ENCODE measurements around the gene RAMP3. TPM values are rescaled to one million over a fixed set of nuclear protein-coding genes. Genes with fewer than 3 reads are reported as not detected.

RAMP3 gene
- total RNA-seq, 1 donor from 2014 or later = not detected

DNA sequence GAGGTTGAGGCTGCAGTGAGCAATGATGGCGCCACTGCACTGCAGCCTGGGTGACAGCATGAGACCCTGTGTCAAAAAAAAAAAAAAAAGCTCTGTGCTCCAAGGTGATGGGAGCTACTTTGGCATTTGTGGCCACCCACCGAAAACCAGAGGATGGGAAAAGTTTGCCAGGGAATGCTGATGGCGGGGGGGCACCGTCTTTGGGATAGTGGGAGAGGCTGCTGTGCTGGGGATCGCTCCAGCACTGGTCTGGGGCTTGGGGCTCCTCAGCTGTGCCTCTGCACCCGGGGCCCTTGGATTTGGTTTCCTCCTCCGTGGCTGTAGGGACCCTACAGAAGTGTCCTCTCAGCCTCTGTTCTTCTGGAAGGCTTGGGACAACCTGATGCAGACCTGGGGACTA lies 11.7 kb upstream of the RAMP3 start:
- TF ChIP-seq, protein P1, sequence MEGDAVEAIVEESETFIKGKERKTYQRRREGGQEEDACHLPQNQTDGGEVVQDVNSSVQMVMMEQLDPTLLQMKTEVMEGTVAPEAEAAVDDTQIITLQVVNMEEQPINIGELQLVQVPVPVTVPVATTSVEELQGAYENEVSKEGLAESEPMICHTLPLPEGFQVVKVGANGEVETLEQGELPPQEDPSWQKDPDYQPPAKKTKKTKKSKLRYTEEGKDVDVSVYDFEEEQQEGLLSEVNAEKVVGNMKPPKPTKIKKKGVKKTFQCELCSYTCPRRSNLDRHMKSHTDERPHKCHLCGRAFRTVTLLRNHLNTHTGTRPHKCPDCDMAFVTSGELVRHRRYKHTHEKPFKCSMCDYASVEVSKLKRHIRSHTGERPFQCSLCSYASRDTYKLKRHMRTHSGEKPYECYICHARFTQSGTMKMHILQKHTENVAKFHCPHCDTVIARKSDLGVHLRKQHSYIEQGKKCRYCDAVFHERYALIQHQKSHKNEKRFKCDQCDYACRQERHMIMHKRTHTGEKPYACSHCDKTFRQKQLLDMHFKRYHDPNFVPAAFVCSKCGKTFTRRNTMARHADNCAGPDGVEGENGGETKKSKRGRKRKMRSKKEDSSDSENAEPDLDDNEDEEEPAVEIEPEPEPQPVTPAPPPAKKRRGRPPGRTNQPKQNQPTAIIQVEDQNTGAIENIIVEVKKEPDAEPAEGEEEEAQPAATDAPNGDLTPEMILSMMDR (IDR thresholded peaks at IDR 0.05; ENCODE audit: partially characterized antibody, unreplicated experiment) = no peak
- no peaks in the 10 kb centered on the region for H3K9me3 Mint-ChIP-seq (ENCODE audit: unreplicated experiment)
- no peaks in the 10 kb centered on the region for H3K36me3 Mint-ChIP-seq (ENCODE audit: unreplicated experiment)
- peaks cover 5% of the 10 kb centered on the region for H3K27me3 Mint-ChIP-seq (ENCODE audit: unreplicated experiment)
- H3K4me1 Mint-ChIP-seq (ENCODE audit: low read depth, unreplicated experiment) = peaks cover 2% of the 10 kb centered on the region
- H3K4me3 Mint-ChIP-seq (ENCODE audit: unreplicated experiment) = no peak overlapping the region
- no peak for DNase-seq
- no peak overlapping the region for H3K27ac Mint-ChIP-seq (ENCODE audit: unreplicated experiment)

GRCh38 chr7:45146531-45147379 lies 10.8 kb upstream of the RAMP3 start:
- no peaks in the 10 kb centered on the region for H3K9me3 Mint-ChIP-seq (ENCODE audit: unreplicated experiment)
- DNase-seq = no peak
- no peaks in the 10 kb centered on the region for H3K36me3 Mint-ChIP-seq (ENCODE audit: unreplicated experiment)
- H3K4me1 Mint-ChIP-seq (ENCODE audit: low read depth, unreplicated experiment) = peaks cover 2% of the 10 kb centered on the region
- no peak overlapping the region for H3K4me3 Mint-ChIP-seq (ENCODE audit: unreplicated experiment)
- H3K27ac Mint-ChIP-seq (ENCODE audit: unreplicated experiment) = no peak overlapping the region
- H3K27me3 Mint-ChIP-seq (ENCODE audit: unreplicated experiment) = peaks cover 5% of the 10 kb centered on the region
- TF ChIP-seq, protein P1 (IDR thresholded peaks at IDR 0.05; ENCODE audit: partially characterized antibody, unreplicated experiment) = no peak

DNA sequence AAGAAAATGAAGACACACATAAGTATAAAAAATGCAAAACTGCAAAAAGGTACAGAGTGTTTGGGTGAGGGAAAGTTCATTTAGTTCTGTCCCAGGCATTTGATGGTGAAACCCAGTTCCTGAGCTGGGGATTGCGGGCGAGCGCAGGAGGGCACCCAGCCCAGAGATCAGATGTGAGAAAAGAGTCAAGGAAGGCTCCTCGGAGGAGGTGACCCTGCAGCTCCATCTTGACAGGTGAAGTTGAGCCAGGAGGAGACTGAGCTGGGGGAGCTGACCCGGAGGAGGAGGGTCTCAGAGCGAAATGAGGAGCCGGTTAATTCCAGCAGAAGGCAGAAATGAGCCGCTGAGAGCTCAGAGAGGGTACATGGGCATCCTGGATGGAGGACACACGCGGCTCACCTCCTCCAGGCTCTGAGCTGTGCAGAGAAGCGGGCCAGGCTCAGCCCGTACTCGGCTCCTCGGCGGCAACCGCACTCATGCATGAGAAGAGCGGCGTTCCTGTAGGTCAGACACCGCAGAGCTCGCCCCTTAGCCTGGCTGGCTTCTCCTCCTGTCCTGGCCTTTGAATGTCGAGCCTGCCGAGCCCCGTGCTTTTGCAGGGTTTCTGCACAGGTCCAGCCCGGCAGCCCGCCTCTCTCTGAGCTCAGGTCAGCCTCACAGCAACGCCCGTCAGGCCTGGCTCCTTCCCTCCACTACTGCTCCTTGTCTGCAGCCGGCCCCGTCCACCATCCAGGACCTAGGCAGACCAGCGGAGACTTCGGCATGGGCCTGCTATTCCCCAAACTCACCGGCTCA lies 9.5 kb upstream of the RAMP3 start:
- no peak overlapping the region for H3K4me3 Mint-ChIP-seq (ENCODE audit: unreplicated experiment)

GRCh38 chr7:45148653-45148973 lies 9.0 kb upstream of the RAMP3 start:
- no peaks in the 10 kb centered on the region for H3K36me3 Mint-ChIP-seq (ENCODE audit: unreplicated experiment)
- H3K4me3 Mint-ChIP-seq (ENCODE audit: unreplicated experiment) = no peak overlapping the region
- H3K27me3 Mint-ChIP-seq (ENCODE audit: unreplicated experiment) = peaks cover 7% of the 10 kb centered on the region
- H3K9me3 Mint-ChIP-seq (ENCODE audit: unreplicated experiment) = no peaks in the 10 kb centered on the region
- H3K4me1 Mint-ChIP-seq (ENCODE audit: low read depth, unreplicated experiment) = peaks cover 2% of the 10 kb centered on the region
- no peak for DNase-seq
- TF ChIP-seq, protein P1 (IDR thresholded peaks at IDR 0.05; ENCODE audit: partially characterized antibody, unreplicated experiment) = no peak
- H3K27ac Mint-ChIP-seq (ENCODE audit: unreplicated experiment) = no peak overlapping the region

More for the DNA sequence above, 9.5 kb upstream of the RAMP3 start:
- no peaks in the 10 kb centered on the region for H3K36me3 Mint-ChIP-seq (ENCODE audit: unreplicated experiment)
- peaks cover 2% of the 10 kb centered on the region for H3K4me1 Mint-ChIP-seq (ENCODE audit: low read depth, unreplicated experiment)
- TF ChIP-seq, protein P1 (IDR thresholded peaks at IDR 0.05; ENCODE audit: partially characterized antibody, unreplicated experiment) = no peak
- H3K9me3 Mint-ChIP-seq (ENCODE audit: unreplicated experiment) = no peaks in the 10 kb centered on the region
- DNase-seq = no peak
- H3K27me3 Mint-ChIP-seq (ENCODE audit: unreplicated experiment) = peaks cover 5% of the 10 kb centered on the region
- no peak overlapping the region for H3K27ac Mint-ChIP-seq (ENCODE audit: unreplicated experiment)

GRCh38 chr7:45149606-45150005 lies 8.0 kb upstream of the RAMP3 start:
- DNase-seq = no peak
- Mint-ChIP-seq H3K27ac (ENCODE audit: unreplicated experiment) (no peak overlapping the region), H3K36me3 (ENCODE audit: unreplicated experiment) (no peaks in the 10 kb centered on the region), H3K9me3 (ENCODE audit: unreplicated experiment) (no peaks in the 10 kb centered on the region), H3K27me3 (ENCODE audit: unreplicated experiment) (peaks cover 7% of the 10 kb centered on the region), H3K4me1 (ENCODE audit: low read depth, unreplicated experiment) (peaks cover 2% of the 10 kb centered on the region), H3K4me3 (ENCODE audit: unreplicated experiment) (no peak overlapping the region)
- TF ChIP-seq, protein P1 (IDR thresholded peaks at IDR 0.05; ENCODE audit: partially characterized antibody, unreplicated experiment) = no peak
